Gastroesophageal sphincter (tissue), 4 donors: ENCODE data around the gene SASS6. TPM values are rescaled to one million over a fixed set of nuclear protein-coding genes. Genes with fewer than 3 reads are reported as not detected.

Source experiments
- ATAC-seq: fragments of 150-250 bp; one replicate; pipeline ENCODE4 v1.9.1; 2016; ENCODE audit warnings: mild to moderate bottlenecking, moderate library complexity
- H3K27ac ChIP-seq, 4 donors: fragments of 200-600 bp; sonication (generic) in 3 of 4; 1 replicate in 3 of 4; 2 replicates in 1 of 4; pipeline ENCODE4 v1.5.1; 2016 to 2019
- H3K27me3 ChIP-seq: fragments of 200-600 bp; sonication (generic); one replicate; pipeline ENCODE4 v1.5.1; 2019
- H3K36me3 ChIP-seq, 2 donors: fragments of 200-600 bp; sonication (generic); one replicate each; pipeline ENCODE4 v1.5.1; 2019; ENCODE audit warnings: control low read depth in 1 of 2
- H3K4me1 ChIP-seq, 3 donors: fragments of 200-600 bp; sonication (generic); 1 replicate in 2 of 3; 2 replicates in 1 of 3; pipeline ENCODE4 v1.5.1; 2016 to 2019; ENCODE audit warnings: control low read depth in 2 of 3
- H3K4me3 ChIP-seq, 2 donors: fragments of 200-600 bp; sonication (generic); one replicate each; pipeline ENCODE4 v1.5.1; 2019; ENCODE audit warnings: mild to moderate bottlenecking in 1 of 2, moderate library complexity in 1 of 2
- H3K9me3 ChIP-seq, 3 donors: fragments of 200-600 bp; sonication (generic); one replicate each; pipeline ENCODE4 v1.5.1; 2017 to 2019; ENCODE audit warnings: control low read depth in 2 of 3
- CTCF ChIP-seq, 4 experiments: fragments of 200-600 bp in 2 of 4; fragments of 450-650 bp in 2 of 4; sonication (generic) in 1 of 4; IDR thresholded peaks; one replicate each; pipeline ENCODE4 v1.5.1; 2017 to 2019; ENCODE audit warnings: antibody characterized with exemption in 4 of 4, mild to moderate bottlenecking in 2 of 4, moderate library complexity in 2 of 4
- EP300 ChIP-seq: sonication (generic); formaldehyde crosslinking; IDR thresholded peaks from one replicate; pipeline ENCODE4 v1.6.1; 2017; ENCODE audit warnings: antibody characterized with exemption, mild to moderate bottlenecking
- POLR2A ChIP-seq, 2 donors: fragments of 450-650 bp; IDR thresholded peaks; one replicate each; pipeline ENCODE4 v1.6.1; 2017; ENCODE audit warnings: antibody characterized with exemption in 2 of 2, mild to moderate bottlenecking in 2 of 2, moderate library complexity in 1 of 2
- POLR2AphosphoS5 ChIP-seq: sonication (generic); formaldehyde crosslinking; IDR thresholded peaks from one replicate; pipeline ENCODE4 v1.6.1; 2017; ENCODE audit warnings: antibody characterized with exemption
- WGBS, 2 donors: methylation state at CpG; one replicate each; pipeline ENCODE4 v1.1.5; 2018; ENCODE audit warnings: low coverage in 1 of 2; 5-methylcytosine and 5-hydroxymethylcytosine counted together
- total RNA-seq, 4 donors: library from RNA; depleted of rRNA; stranded (reverse); fragments of >200 nt; gene quantifications; one replicate each; pipeline ENCODE4 v1.1.0, GENCODE V29; 2016

SASS6 gene
- total RNA-seq, 4 donors from 2014 or later, result 2.8 to 4.0 (median 3.0) TPM

GRCh38 chr1:100077531-100077930 lies 55.2 kb downstream of the SASS6 start:
- no peak overlapping the region for H3K4me3 ChIP-seq
- H3K36me3 ChIP-seq, result peaks cover 0 to 77% of the 10 kb centered on the region in 2 donors
- no peaks in the 10 kb centered on the region for H3K27me3 ChIP-seq
- TF ChIP-seq EP300 (no peak), CTCF (IDR thresholded peaks at IDR 0.05) (no peak), POLR2AphosphoS5 (no peak), POLR2A (IDR thresholded peaks at IDR 0.05) (no peak)
- no peaks in the 10 kb centered on the region for H3K9me3 ChIP-seq
- 67 to 74% methylated on average over 5 of the region's 5 CpGs for WGBS, 2 donors
- H3K4me1 ChIP-seq, result peaks cover 0 to 14% (median 0%) of the 10 kb centered on the region in 3 donors
- H3K27ac ChIP-seq, result no peak overlapping the region
- ATAC-seq, result no peak

GRCh38 chr1:100076744-100077143 lies 56.0 kb downstream of the SASS6 start:
- Histone ChIP-seq H3K9me3 (no peaks in the 10 kb centered on the region), H3K4me1 (peaks cover 0 to 8% (median 0%) of the 10 kb centered on the region in 3 donors), H3K4me3 (no peak overlapping the region), H3K36me3 (peaks cover under 1 to 77% of the 10 kb centered on the region in 2 donors), H3K27me3 (no peaks in the 10 kb centered on the region), H3K27ac (no peak overlapping the region)
- ATAC-seq, result no peak
- TF ChIP-seq POLR2AphosphoS5, result no peak
- TF ChIP-seq EP300, result no peak
- no peak for TF ChIP-seq CTCF (IDR thresholded peaks at IDR 0.05)
- no peak for TF ChIP-seq POLR2A (IDR thresholded peaks at IDR 0.05)

- WGBS, 2 donors, result 68 to 71% methylated on average over 2 of the region's 2 CpGs
- no peak for ATAC-seq
- H3K4me1 ChIP-seq, result peaks cover 0 to 4% (median 0%) of the 10 kb centered on the region in 3 donors
- no peak for TF ChIP-seq POLR2A (IDR thresholded peaks at IDR 0.05)
- no peak for TF ChIP-seq CTCF (IDR thresholded peaks at IDR 0.05)
- TF ChIP-seq POLR2AphosphoS5, result no peak
- no peak for TF ChIP-seq EP300
- H3K4me3 ChIP-seq, result no peak overlapping the region
- H3K27ac ChIP-seq, result no peak overlapping the region
- H3K27me3 ChIP-seq, result no peaks in the 10 kb centered on the region
- H3K36me3 ChIP-seq, result peaks cover 2 to 78% of the 10 kb centered on the region in 2 donors
- H3K9me3 ChIP-seq, result no peaks in the 10 kb centered on the region
These were observed 56.4 kb downstream of the SASS6 start for GRCh38 chr1:100076319-100076718.

- ATAC-seq, result no peak
- Histone ChIP-seq H3K4me1 (no peaks in the 10 kb centered on the region), H3K36me3 (peaks cover 2 to 78% of the 10 kb centered on the region in 2 donors), H3K4me3 (no peak overlapping the region), H3K27ac (no peak overlapping the region), H3K9me3 (no peaks in the 10 kb centered on the region), H3K27me3 (no peaks in the 10 kb centered on the region)
- TF ChIP-seq EP300, result no peak
- no peak for TF ChIP-seq CTCF (IDR thresholded peaks at IDR 0.05)
- 71 to 100% methylated on average over 2 to 3 of the region's 3 CpGs for WGBS, 2 donors
These were observed 57.0 kb downstream of the SASS6 start for GRCh38 chr1:100075773-100076172.

GRCh38 chr1:100074604-100075395 lies 57.9 kb downstream of the SASS6 start:
- no peak for ATAC-seq

More at GRCh38 chr1:100074604-100075395, 57.9 kb downstream of the SASS6 start:
- TF ChIP-seq POLR2A (IDR thresholded peaks at IDR 0.05) (no peak), POLR2AphosphoS5 (no peak), EP300 (no peak), CTCF (IDR thresholded peaks at IDR 0.05) (no peak)
- H3K27me3 ChIP-seq, result no peaks in the 10 kb centered on the region
- H3K27ac ChIP-seq, result no peak overlapping the region
- WGBS, 2 donors, result 79 to 80% methylated on average over 9 of the region's 11 CpGs
- H3K4me1 ChIP-seq, result no peaks in the 10 kb centered on the region
- no peak overlapping the region for H3K4me3 ChIP-seq
- no peaks in the 10 kb centered on the region for H3K9me3 ChIP-seq
- peaks cover 2 to 81% of the 10 kb centered on the region in 2 donors for H3K36me3 ChIP-seq
